WTC11 (cell line): ENCODE measurements around the gene DNM3.

Experiments
- CREM ChIP-seq: sonication (generic); formaldehyde crosslinking; IDR thresholded peaks from 2 replicates; pipeline ENCODE4 v1.8.1; 2022; ENCODE audit warnings: mild to moderate bottlenecking, missing genetic modification reagents, moderate library complexity
- CTCF ChIP-seq: fragments of 200-600 bp; IDR thresholded peaks from 2 replicates; pipeline ENCODE4 v1.8.0; 2022; ENCODE audit warnings: antibody characterized with exemption
- ZNF512 ChIP-seq: sonication (generic); formaldehyde crosslinking; IDR thresholded peaks from 2 replicates; pipeline ENCODE4 v1.8.1; 2022; ENCODE audit warnings: missing genetic modification reagents, borderline replicate concordance

GRCh38 chr1:172359491-172359999, 518.2 kb downstream of the DNM3 start:
- TF ChIP-seq CREM = no peak
- no peak for TF ChIP-seq CTCF
- TF ChIP-seq ZNF512 (CRISPR knock-in tag) = no peak
